NT2/D1 (cell line): ENCODE data around the gene POLRMT.

Experiments used
- SUZ12 ChIP-seq: IDR thresholded peaks from 2 replicates; pipeline ENCODE4 v1.6.1; 2011; ENCODE audit not compliant: insufficient read length, insufficient read depth; ENCODE audit errors: extremely low read depth
- YY1 ChIP-seq: IDR thresholded peaks from 2 replicates; pipeline ENCODE4 v1.6.1; 2011; ENCODE audit not compliant: insufficient read length, insufficient read depth
- ZNF274 ChIP-seq: IDR thresholded peaks from 2 replicates; pipeline ENCODE4 v1.6.1; 2011; ENCODE audit warnings: mild to moderate bottlenecking, low read depth, low read length

DNA sequence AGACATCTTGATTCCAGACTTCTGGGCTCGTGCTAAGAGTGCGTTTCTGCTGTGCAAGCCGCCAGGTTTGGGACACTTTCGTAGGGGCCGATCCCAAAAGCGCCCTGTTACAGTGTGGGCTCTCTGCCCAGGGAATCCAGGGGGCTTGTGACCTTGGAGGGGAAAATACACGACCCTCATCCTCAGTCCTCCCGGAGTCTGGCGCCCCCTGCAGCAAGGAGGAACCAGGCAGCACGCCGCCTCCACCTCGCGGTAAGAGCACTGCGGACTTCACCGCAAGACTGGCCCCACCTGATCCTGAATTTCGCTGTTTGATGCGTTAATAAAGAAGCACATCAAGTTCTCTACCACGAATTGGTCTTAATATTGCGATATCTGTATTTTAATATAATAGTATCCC is 5.2 kb downstream of the POLRMT start:
- no peak for TF ChIP-seq SUZ12
- TF ChIP-seq YY1 = no peak
- TF ChIP-seq ZNF274 = no peak
